Loucy (cell line): Measurements from ENCODE around the gene KCNMB2.

Experiments
- H2AFZ ChIP-seq: fragments of 200-600 bp; sonication (generic); 2 replicates; pipeline ENCODE4 v1.6.0; 2016; ENCODE audit warnings: antibody characterized with exemption, mild to moderate bottlenecking, low read length, moderate library complexity
- H3F3A ChIP-seq: fragments of 200-600 bp; 2 replicates; pipeline ENCODE4 v1.6.0; 2016; ENCODE audit warnings: antibody characterized with exemption, low read depth, mild to moderate bottlenecking
- H3K27me3 ChIP-seq: fragments of 200-600 bp; sonication (generic); 2 replicates; pipeline ENCODE4 v1.6.1; 2014; ENCODE audit warnings: low read length, mild to moderate bottlenecking; ENCODE audit not compliant: insufficient read depth, poor library complexity, severe bottlenecking
- H3K36me3 ChIP-seq: fragments of 200-600 bp; sonication (generic); 2 replicates; pipeline ENCODE4 v1.6.1; 2016; ENCODE audit warnings: low read length; ENCODE audit not compliant: insufficient read depth
- H3K4me1 ChIP-seq: fragments of 200-600 bp; sonication (generic); 2 replicates; pipeline ENCODE4 v1.5.1; 2014; ENCODE audit warnings: low read length, mild to moderate bottlenecking; ENCODE audit not compliant: insufficient read depth, poor library complexity, severe bottlenecking
- H3K4me2 ChIP-seq: fragments of 200-600 bp; sonication (generic); 2 replicates; pipeline ENCODE4 v1.6.0; 2014; ENCODE audit warnings: antibody characterized with exemption, low read length, low read depth, mild to moderate bottlenecking; ENCODE audit not compliant: poor library complexity, severe bottlenecking
- H3K4me3 ChIP-seq: fragments of 200-600 bp; sonication (generic); 2 replicates; pipeline ENCODE4 v1.5.1; 2014; ENCODE audit warnings: low read length, mild to moderate bottlenecking, mixed read lengths; ENCODE audit not compliant: poor library complexity, severe bottlenecking
- H3K79me2 ChIP-seq: fragments of 200-600 bp; sonication (generic); 2 replicates; pipeline ENCODE4 v1.6.1; 2014; ENCODE audit warnings: low read length; ENCODE audit not compliant: insufficient read depth
- H3K9ac ChIP-seq: fragments of 200-600 bp; sonication (generic); 2 replicates; pipeline ENCODE4 v1.6.0; 2014; ENCODE audit warnings: mild to moderate bottlenecking, low read depth, low read length, moderate library complexity; ENCODE audit not compliant: poor library complexity, severe bottlenecking
- H3K9me2 ChIP-seq: fragments of 200-600 bp; sonication (generic); replicated peaks from 2 replicates; pipeline ENCODE4 v1.6.1; 2016; ENCODE audit warnings: low read depth, low read length, mixed read lengths
- H3K9me3 ChIP-seq: fragments of 200-600 bp; sonication (generic); 2 replicates; pipeline ENCODE4 v1.6.1; 2014; ENCODE audit warnings: mild to moderate bottlenecking, antibody characterized with exemption, low read length, low read depth; ENCODE audit not compliant: insufficient read depth
- H4K20me1 ChIP-seq: fragments of 200-600 bp; sonication (generic); 2 replicates; pipeline ENCODE4 v1.6.0; 2014; ENCODE audit warnings: antibody characterized with exemption, low read length, mild to moderate bottlenecking; ENCODE audit not compliant: insufficient read depth, poor library complexity, severe bottlenecking
- CTCF ChIP-seq: fragments of 200-600 bp; sonication (generic); conservative IDR thresholded peaks from 2 replicates; pipeline ENCODE4 v1.5.1; 2014; ENCODE audit warnings: mild to moderate bottlenecking, antibody characterized with exemption, low read length
- EZH2phosphoT487 ChIP-seq: fragments of 200-600 bp; IDR thresholded peaks from 2 replicates; pipeline ENCODE4 v1.6.1; 2018; ENCODE audit warnings: antibody characterized with exemption, mild to moderate bottlenecking, moderate library complexity, borderline replicate concordance

Gene KCNMB2

GRCh38 chr3:178707311-178708031 is 171.2 kb downstream of the KCNMB2 start:
- Histone ChIP-seq H3K79me2 (no peaks in the 10 kb centered on the region), H2AFZ (no peak overlapping the region), H3K9ac (no peak overlapping the region), H3K9me2 (no peaks in the 10 kb centered on the region), H3K36me3 (no peaks in the 10 kb centered on the region), H3K27me3 (no peaks in the 10 kb centered on the region), H3K9me3 (no peaks in the 10 kb centered on the region), H3K4me1 (no peaks in the 10 kb centered on the region), H3F3A (no peaks in the 10 kb centered on the region), H3K4me2 (no peak overlapping the region), H3K4me3 (no peak overlapping the region), H4K20me1 (no peaks in the 10 kb centered on the region)
- no peak for TF ChIP-seq CTCF
- no peak for TF ChIP-seq EZH2phosphoT487

GRCh38 chr3:178709051-178709450 is 172.8 kb downstream of the KCNMB2 start:
- no peaks in the 10 kb centered on the region for H3K9me2 ChIP-seq
- H3K4me2 ChIP-seq: no peak overlapping the region
- H3K4me1 ChIP-seq: no peaks in the 10 kb centered on the region
- no peaks in the 10 kb centered on the region for H3K36me3 ChIP-seq
- no peak overlapping the region for H2AFZ ChIP-seq
- H4K20me1 ChIP-seq: no peaks in the 10 kb centered on the region
- TF ChIP-seq CTCF: no peak
- TF ChIP-seq EZH2phosphoT487: no peak
- no peaks in the 10 kb centered on the region for H3K9me3 ChIP-seq
- H3K9ac ChIP-seq: no peak overlapping the region
- no peaks in the 10 kb centered on the region for H3K79me2 ChIP-seq
- no peaks in the 10 kb centered on the region for H3F3A ChIP-seq
- no peak overlapping the region for H3K4me3 ChIP-seq
- H3K27me3 ChIP-seq: no peaks in the 10 kb centered on the region

- Histone ChIP-seq H3K4me1 (no peaks in the 10 kb centered on the region), H3K9me2 (no peaks in the 10 kb centered on the region), H3F3A (no peaks in the 10 kb centered on the region), H3K4me3 (no peak overlapping the region), H3K4me2 (no peak overlapping the region), H3K9ac (no peak overlapping the region), H3K36me3 (no peaks in the 10 kb centered on the region), H3K27me3 (no peaks in the 10 kb centered on the region), H3K9me3 (no peaks in the 10 kb centered on the region), H3K79me2 (no peaks in the 10 kb centered on the region), H2AFZ (no peak overlapping the region), H4K20me1 (no peaks in the 10 kb centered on the region)
- TF ChIP-seq EZH2phosphoT487: no peak
- no peak for TF ChIP-seq CTCF
These were observed 175.5 kb downstream of the KCNMB2 start for GRCh38 chr3:178711753-178712152.
